ENCODE data around the gene TMEM43. TPM values are rescaled to one million over a fixed set of nuclear protein-coding genes. Genes with fewer than 3 reads are reported as not detected.

Gene TMEM43
- total RNA-seq, 1 donor from 2014 or later, result 52.0 TPM

DNA sequence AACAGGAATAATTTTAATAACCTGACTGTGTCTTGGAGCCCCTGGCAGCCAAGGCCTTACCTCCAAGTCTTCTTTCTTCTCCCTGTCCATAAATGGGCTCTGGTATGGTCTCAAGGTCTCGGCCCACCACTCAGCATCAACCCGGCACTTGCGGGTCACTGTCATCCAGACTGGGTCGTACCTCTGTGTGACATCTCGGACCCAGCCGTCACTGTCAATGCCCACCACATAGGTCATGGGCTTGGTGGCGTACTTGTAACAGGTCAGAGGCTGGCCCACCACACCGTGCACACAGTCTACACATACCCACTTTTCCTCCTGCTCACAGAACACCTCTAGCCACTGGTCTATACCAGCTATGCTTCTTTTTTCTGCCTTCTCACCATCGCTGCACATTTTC is 33.1 kb downstream of the TMEM43 start:
- TF ChIP-seq, protein P1, sequence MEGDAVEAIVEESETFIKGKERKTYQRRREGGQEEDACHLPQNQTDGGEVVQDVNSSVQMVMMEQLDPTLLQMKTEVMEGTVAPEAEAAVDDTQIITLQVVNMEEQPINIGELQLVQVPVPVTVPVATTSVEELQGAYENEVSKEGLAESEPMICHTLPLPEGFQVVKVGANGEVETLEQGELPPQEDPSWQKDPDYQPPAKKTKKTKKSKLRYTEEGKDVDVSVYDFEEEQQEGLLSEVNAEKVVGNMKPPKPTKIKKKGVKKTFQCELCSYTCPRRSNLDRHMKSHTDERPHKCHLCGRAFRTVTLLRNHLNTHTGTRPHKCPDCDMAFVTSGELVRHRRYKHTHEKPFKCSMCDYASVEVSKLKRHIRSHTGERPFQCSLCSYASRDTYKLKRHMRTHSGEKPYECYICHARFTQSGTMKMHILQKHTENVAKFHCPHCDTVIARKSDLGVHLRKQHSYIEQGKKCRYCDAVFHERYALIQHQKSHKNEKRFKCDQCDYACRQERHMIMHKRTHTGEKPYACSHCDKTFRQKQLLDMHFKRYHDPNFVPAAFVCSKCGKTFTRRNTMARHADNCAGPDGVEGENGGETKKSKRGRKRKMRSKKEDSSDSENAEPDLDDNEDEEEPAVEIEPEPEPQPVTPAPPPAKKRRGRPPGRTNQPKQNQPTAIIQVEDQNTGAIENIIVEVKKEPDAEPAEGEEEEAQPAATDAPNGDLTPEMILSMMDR (conservative IDR thresholded peaks at IDR 0.05), result no peak
- Mint-ChIP-seq H3K27me3 (no peaks in the 10 kb centered on the region), H3K27ac (peak overlapping the region; percentile 15), H3K4me3 (no peak overlapping the region), H3K36me3 (peaks cover 64% of the 10 kb centered on the region), H3K9me3 (peaks cover 10% of the 10 kb centered on the region), H3K4me1 (ENCODE audit: unreplicated experiment) (no peaks in the 10 kb centered on the region)
- DNase-seq (ENCODE audit: extremely low spot score, unreplicated experiment), result no peak

DNA sequence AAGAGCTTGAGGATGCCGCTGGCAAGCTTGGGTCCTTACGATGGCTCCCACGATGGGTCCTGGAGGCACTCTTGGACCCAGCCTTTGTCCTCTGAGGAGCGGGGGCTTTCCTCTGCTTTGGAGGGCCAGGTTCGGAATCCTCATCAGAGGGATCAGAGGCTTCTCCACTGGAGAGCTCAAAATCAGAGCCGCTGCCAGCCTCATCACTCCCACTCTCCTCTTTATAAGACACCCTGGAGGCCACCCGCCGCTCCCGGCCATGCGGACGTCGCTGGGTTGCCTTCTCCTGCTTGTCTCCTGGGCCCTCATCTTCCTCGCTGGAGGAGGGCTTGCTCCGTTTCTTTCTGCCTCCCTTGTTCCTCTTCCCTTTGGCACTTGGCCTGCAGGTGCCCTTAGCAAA is 33.5 kb downstream of the TMEM43 start:
- H3K36me3 Mint-ChIP-seq, result peaks cover 68% of the 10 kb centered on the region
- H3K27me3 Mint-ChIP-seq, result no peaks in the 10 kb centered on the region
- no peak overlapping the region for H3K4me3 Mint-ChIP-seq
- no peak for DNase-seq (ENCODE audit: extremely low spot score, unreplicated experiment)
- H3K4me1 Mint-ChIP-seq (ENCODE audit: unreplicated experiment), result no peaks in the 10 kb centered on the region
- H3K27ac Mint-ChIP-seq, result peak overlapping the region; percentile 15
- H3K9me3 Mint-ChIP-seq, result peaks cover 10% of the 10 kb centered on the region
- TF ChIP-seq, protein P1 (conservative IDR thresholded peaks at IDR 0.05), result no peak

DNA sequence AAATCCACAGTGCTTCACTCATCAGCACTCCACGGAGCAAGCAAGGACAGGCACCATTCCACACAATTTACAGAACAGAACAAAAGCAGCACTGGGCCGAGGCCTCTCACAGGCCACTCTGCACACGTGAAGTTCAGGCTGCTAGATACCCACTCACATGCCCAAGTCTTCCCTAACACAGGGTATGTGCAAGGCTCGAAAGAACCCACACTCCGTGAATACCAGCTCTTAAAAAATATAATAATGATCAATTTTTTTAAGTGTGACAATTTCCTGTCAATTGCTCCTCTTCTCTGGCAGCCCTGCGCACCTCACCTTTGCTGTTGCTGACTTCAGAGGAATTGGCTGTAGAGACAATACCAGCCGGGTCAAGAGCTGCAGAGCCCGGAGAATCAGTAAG is 34.6 kb downstream of the TMEM43 start:
- H3K4me3 Mint-ChIP-seq, result no peak overlapping the region
- no peak for DNase-seq (ENCODE audit: extremely low spot score, unreplicated experiment)
- H3K36me3 Mint-ChIP-seq, result peaks cover 70% of the 10 kb centered on the region
- no peak overlapping the region for H3K27ac Mint-ChIP-seq
- H3K27me3 Mint-ChIP-seq, result no peaks in the 10 kb centered on the region
- H3K4me1 Mint-ChIP-seq (ENCODE audit: unreplicated experiment), result no peaks in the 10 kb centered on the region
- H3K9me3 Mint-ChIP-seq, result peaks cover 10% of the 10 kb centered on the region
- TF ChIP-seq, protein P1 (conservative IDR thresholded peaks at IDR 0.05), result no peak

DNA sequence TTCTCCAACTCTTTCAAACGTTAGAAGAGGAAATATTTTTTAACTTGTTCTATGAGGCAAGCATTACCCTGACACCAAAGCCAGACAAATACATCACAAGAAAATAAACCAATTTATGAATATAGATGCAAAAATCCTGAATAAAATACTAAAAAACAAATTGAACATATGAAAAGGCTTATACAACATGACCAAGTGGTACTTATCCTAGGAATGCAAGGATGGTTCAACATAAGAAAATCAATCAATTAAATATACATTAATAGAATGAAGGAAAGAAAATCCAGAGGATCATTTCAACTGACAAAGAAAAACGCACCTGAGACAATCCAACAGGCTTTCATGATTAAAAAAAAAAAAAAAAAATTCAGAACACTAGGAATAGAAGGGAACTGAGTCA is 36.4 kb downstream of the TMEM43 start:
- H3K27ac Mint-ChIP-seq, result no peak overlapping the region
- no peak for DNase-seq (ENCODE audit: extremely low spot score, unreplicated experiment)
- no peaks in the 10 kb centered on the region for H3K27me3 Mint-ChIP-seq
- H3K36me3 Mint-ChIP-seq, result peaks cover 79% of the 10 kb centered on the region
- TF ChIP-seq, protein P1 (conservative IDR thresholded peaks at IDR 0.05), result no peak
- H3K9me3 Mint-ChIP-seq, result peaks cover 10% of the 10 kb centered on the region
- H3K4me3 Mint-ChIP-seq, result no peak overlapping the region
- no peaks in the 10 kb centered on the region for H3K4me1 Mint-ChIP-seq (ENCODE audit: unreplicated experiment)

DNA sequence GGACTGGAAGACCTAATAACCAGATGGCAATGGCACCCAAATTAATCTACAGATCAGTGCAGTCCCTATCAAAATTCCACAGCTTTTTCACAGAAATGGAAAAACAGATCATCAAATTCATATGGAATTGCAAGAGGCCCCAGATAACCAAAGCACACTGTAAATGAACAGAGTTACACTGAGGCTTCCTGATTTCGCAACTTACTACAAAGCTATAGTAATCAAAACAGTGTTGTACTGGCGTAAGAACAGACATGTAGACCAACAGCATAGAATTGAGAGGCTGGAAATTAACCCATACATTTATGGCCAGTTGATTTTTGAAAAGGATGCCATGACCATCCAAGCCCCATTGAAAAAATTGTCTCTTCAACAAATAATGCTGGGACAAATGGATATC is 37.3 kb downstream of the TMEM43 start:
- no peak for DNase-seq (ENCODE audit: extremely low spot score, unreplicated experiment)
- Mint-ChIP-seq H3K27ac (no peak overlapping the region), H3K4me1 (ENCODE audit: unreplicated experiment) (no peaks in the 10 kb centered on the region), H3K27me3 (no peaks in the 10 kb centered on the region), H3K4me3 (no peak overlapping the region), H3K9me3 (peaks cover 10% of the 10 kb centered on the region), H3K36me3 (peaks cover 80% of the 10 kb centered on the region)
- TF ChIP-seq, protein P1 (conservative IDR thresholded peaks at IDR 0.05), result no peak

All from type B pancreatic cell (in vitro differentiated cells).